Activated CD8-positive, alpha-beta T cell treated with anti-CD3 and anti-CD28 coated beads for 36 hours (primary cell): ENCODE measurements around the gene CAMK2G. TPM values are rescaled to one million over a fixed set of nuclear protein-coding genes. Genes with fewer than 3 reads are reported as not detected.

Experiments used
- ATAC-seq: fragments of 200-7000 bp; cut with Tn5 transposase; one replicate; pipeline ENCODE4 v1.10.0; 2021; ENCODE audit warnings: mild to moderate bottlenecking, moderate library complexity
- CTCF ChIA-PET: fragments of 350-600 bp; sonication (Branson Sonifier 250); formaldehyde crosslinking; loops from one replicate; lab custom pipeline; 2021; ENCODE audit warnings: antibody characterized with exemption; lab: Charles Lee
- POLR2A ChIA-PET: fragments of 350-600 bp; sonication (Branson Sonifier 250); formaldehyde crosslinking; loops from one replicate; lab custom pipeline; 2021; ENCODE audit warnings: antibody characterized with exemption; lab: Charles Lee
- DNase-seq: peaks from one replicate; pipeline ENCODE4 v3.0.0-alpha.2; 2020
- H3K27ac Mint-ChIP-seq: one replicate; pipeline ENCODE4 v1.8.0; 2021; ENCODE audit warnings: mild to moderate bottlenecking, mixed read lengths
- H3K27me3 Mint-ChIP-seq: one replicate; pipeline ENCODE4 v1.8.0; 2021; ENCODE audit warnings: mixed read lengths
- H3K36me3 Mint-ChIP-seq: one replicate; pipeline ENCODE4 v1.8.0; 2021; ENCODE audit warnings: low read depth, mixed read lengths
- H3K4me1 Mint-ChIP-seq: one replicate; pipeline ENCODE4 v1.8.0; 2021; ENCODE audit warnings: low read depth, mixed read lengths
- H3K4me3 Mint-ChIP-seq: one replicate; pipeline ENCODE4 v1.8.0; 2021; ENCODE audit warnings: mild to moderate bottlenecking, moderate library complexity, mixed read lengths
- H3K9me3 Mint-ChIP-seq: one replicate; pipeline ENCODE4 v1.8.0; 2021; ENCODE audit warnings: mixed read lengths
- intact Hi-C: fragments of 100-400 bp; cut with micrococcal nuclease; formaldehyde crosslinking; loops from one replicate; pipeline ENCODE4 v1.10.0; 2022
- total RNA-seq, 2 experiments: library from RNA; stranded (reverse); gene quantifications; one replicate each; pipeline ENCODE4 v1.2.3, GENCODE V29; 2021
- TF ChIP-seq, protein P1 (sequence below): fragments of 200-600 bp; IDR thresholded peaks from one replicate; pipeline ENCODE4 v1.8.0; 2022; ENCODE audit warnings: antibody characterized with exemption, mild to moderate bottlenecking

CAMK2G gene
- total RNA-seq, 2 experiments from 2014 or later = 17.8 to 18.5 TPM

DNA sequence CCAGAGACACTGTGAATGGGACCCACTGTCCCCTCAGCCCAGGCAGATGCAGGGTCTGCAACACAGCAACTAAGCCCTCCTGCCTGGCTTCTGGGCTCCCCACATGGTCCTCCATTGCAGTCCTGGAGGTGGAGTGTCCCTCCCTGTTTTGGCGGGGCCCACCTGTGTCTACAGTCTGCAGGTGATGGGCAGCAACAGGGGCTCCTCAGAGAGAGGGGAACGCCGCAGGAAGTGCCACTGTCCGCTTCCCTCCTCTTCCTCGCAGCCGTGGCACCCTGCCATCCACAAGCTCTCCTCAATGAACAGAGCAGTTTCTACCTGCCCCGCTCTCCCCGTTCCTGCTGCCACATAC lies 9.3 kb downstream of the CAMK2G start:
- Mint-ChIP-seq H3K27ac (peak overlapping the region; percentile 99), H3K27me3 (no peaks in the 10 kb centered on the region), H3K36me3 (peaks cover 21% of the 10 kb centered on the region), H3K4me1 (peaks cover 70% of the 10 kb centered on the region), H3K9me3 (no peaks in the 10 kb centered on the region), H3K4me3 (peak overlapping the region; percentile 76)
- DNase-seq (peak; percentile 36), ATAC-seq (no peak)
- intact Hi-C loops = no loop called here
- CTCF ChIA-PET = interaction anchor here (1.0 to 3.1 kb wide), 5 partner anchors 10 to 16 kb away, joined by 3 to 22 read pairs (median 4); no protein-coding TSS in a partner anchor
- TF ChIP-seq, protein P1, sequence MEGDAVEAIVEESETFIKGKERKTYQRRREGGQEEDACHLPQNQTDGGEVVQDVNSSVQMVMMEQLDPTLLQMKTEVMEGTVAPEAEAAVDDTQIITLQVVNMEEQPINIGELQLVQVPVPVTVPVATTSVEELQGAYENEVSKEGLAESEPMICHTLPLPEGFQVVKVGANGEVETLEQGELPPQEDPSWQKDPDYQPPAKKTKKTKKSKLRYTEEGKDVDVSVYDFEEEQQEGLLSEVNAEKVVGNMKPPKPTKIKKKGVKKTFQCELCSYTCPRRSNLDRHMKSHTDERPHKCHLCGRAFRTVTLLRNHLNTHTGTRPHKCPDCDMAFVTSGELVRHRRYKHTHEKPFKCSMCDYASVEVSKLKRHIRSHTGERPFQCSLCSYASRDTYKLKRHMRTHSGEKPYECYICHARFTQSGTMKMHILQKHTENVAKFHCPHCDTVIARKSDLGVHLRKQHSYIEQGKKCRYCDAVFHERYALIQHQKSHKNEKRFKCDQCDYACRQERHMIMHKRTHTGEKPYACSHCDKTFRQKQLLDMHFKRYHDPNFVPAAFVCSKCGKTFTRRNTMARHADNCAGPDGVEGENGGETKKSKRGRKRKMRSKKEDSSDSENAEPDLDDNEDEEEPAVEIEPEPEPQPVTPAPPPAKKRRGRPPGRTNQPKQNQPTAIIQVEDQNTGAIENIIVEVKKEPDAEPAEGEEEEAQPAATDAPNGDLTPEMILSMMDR = no peak
- POLR2A ChIA-PET = interaction anchor here (1.3 to 5.3 kb wide), 2 partner anchors 10 to 15 kb away, joined by 4 to 32 read pairs; partner anchors contain the start of gene CAMK2G

GRCh38 chr10:73864229-73864628 lies 10.1 kb downstream of the CAMK2G start:
- Mint-ChIP-seq H3K27me3 (no peaks in the 10 kb centered on the region), H3K4me1 (peaks cover 77% of the 10 kb centered on the region), H3K9me3 (no peaks in the 10 kb centered on the region), H3K27ac (peak overlapping the region; percentile 99), H3K4me3 (peak overlapping the region; percentile 16), H3K36me3 (peaks cover 23% of the 10 kb centered on the region)
- ATAC-seq (no peak), DNase-seq (no peak)
- POLR2A ChIA-PET = interaction anchor here (1.3 to 5.3 kb wide), 2 partner anchors 11 to 14 kb away, joined by 4 to 32 read pairs; partner anchors contain the start of gene CAMK2G
- intact Hi-C loops = no loop called here
- CTCF ChIA-PET = interaction anchor here (1.0 to 7.4 kb wide), 7 partner anchors 13 to 93 kb away, joined by 3 to 67 read pairs (median 9); no protein-coding TSS in a partner anchor
- TF ChIP-seq, protein P1 = no peak

GRCh38 chr10:73863039-73863817 lies 11.1 kb downstream of the CAMK2G start:
- CTCF ChIA-PET = interaction anchor here (1.0 to 7.4 kb wide), 9 partner anchors 11 to 94 kb away, joined by 3 to 67 read pairs (median 5); no protein-coding TSS in a partner anchor
- H3K36me3 Mint-ChIP-seq = peaks cover 28% of the 10 kb centered on the region
- H3K27me3 Mint-ChIP-seq = no peaks in the 10 kb centered on the region
- H3K4me3 Mint-ChIP-seq = no peak overlapping the region
- no peak for ATAC-seq
- peak overlapping the region; percentile 34 for H3K27ac Mint-ChIP-seq
- H3K9me3 Mint-ChIP-seq = no peaks in the 10 kb centered on the region
- POLR2A ChIA-PET = interaction anchor here (2.5 to 5.3 kb wide), 2 partner anchors 12 to 13 kb away, joined by 7 to 32 read pairs; partner anchors contain the start of gene CAMK2G
- no peak for DNase-seq
- H3K4me1 Mint-ChIP-seq = peaks cover 80% of the 10 kb centered on the region
- intact Hi-C loops = no loop called here
- TF ChIP-seq, protein P1 = no peak

GRCh38 chr10:73862011-73862410 lies 12.3 kb downstream of the CAMK2G start:
- Mint-ChIP-seq H3K36me3 (peaks cover 28% of the 10 kb centered on the region), H3K9me3 (no peaks in the 10 kb centered on the region), H3K4me3 (no peak overlapping the region), H3K27ac (no peak overlapping the region), H3K4me1 (peaks cover 80% of the 10 kb centered on the region), H3K27me3 (no peaks in the 10 kb centered on the region)
- DNase-seq (no peak), ATAC-seq (no peak)
- intact Hi-C loops = no loop called here
- ChIA-PET POLR2A (interaction anchor here (1.0 to 5.3 kb wide), 5 partner anchors 9 to 18 kb away, joined by 3 to 32 read pairs (median 5); partner anchors contain the start of gene CAMK2G), CTCF (interaction anchor here (0.9 to 7.4 kb wide), 8 partner anchors 10 to 79 kb away, joined by 4 to 67 read pairs (median 6); no protein-coding TSS in a partner anchor)
- TF ChIP-seq, protein P1 = no peak
